ENCODE results near the gene OXCT1. TPM values are rescaled to one million over a fixed set of nuclear protein-coding genes. Genes with fewer than 3 reads are reported as not detected.

Gene OXCT1
- total and polyA plus RNA-seq, 2 of the 13 experiments (the other 11 are each of a cell fraction or from before 2014, with no cell fraction given), result 0.92 to 4.7 TPM

DNA sequence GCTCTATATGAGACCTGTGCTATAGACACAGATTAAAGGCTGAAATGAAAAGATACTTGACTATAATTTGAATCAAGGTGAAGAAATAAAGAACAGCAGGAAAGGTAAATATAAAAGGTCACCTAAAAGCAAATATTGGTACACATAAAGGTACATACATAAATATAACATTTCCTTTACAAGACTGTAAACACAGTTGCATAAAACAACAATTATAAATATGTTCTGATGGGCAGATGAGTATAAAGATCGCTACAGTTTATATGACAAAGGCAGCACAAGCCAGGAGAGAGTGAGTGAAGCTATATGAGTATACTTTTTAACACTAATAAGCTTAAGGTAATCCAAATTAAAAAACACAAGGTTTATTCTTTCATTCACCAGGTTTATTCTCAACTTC lies 114.5 kb downstream of the OXCT1 start:
- WGBS (ENCODE audit: low lambda C conversion rate), result 67% methylated on average over 1 of the region's 1 CpG
- BruUV-seq (replicated peaks), result no TSS peak
- intact Hi-C loops (cut with micrococcal nuclease; ENCODE audit: unreplicated experiment), result loop anchor here (1.0 kb wide), 1 partner anchor 88 kb away; no protein-coding TSS in a partner anchor

DNA sequence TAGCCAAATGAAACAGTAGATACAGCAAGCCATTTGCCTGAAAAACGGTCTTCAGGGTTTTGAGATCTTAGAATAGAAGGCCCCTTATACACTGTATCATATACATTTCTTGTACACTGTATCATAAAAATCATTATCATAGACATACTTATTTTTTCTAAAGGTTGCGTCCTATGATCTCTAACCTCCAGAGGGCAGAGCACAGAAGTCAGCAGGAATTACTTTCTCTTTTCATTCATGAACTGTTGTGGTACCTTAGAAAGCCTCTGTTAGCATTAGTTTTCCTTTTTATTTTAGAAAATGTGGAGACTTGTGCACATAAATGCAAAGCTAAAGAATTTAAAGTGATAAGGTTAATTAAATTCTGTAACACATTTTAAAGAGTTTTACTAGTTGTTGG lies 115.4 kb downstream of the OXCT1 start:
- ChIA-PET CTCF (ENCODE audit: low intra/inter-chr PET ratio, low total read pairs) (no interaction called here), POLR2A (no interaction called here)
- intact Hi-C loops (cut with micrococcal nuclease; ENCODE audit: unreplicated experiment) (loop anchor here (1.0 kb wide), 1 partner anchor 88 kb away; no protein-coding TSS in a partner anchor), in situ Hi-C loops (cut with HindIII; ENCODE audit: extremely low pct_ligation_motif_present, low pct_unique_long_range_greater_than_20kb) (no loop called here)
- H3K4me1 ChIP-seq (ENCODE audit: insufficient read depth, low read length), result no peaks in the 10 kb centered on the region
- DNase-seq (ENCODE audit: low spot score) (no peak), ATAC-seq (peak; percentile 55), FAIRE-seq (no peak)
- 44% methylated on average over 2 of the region's 2 CpGs for WGBS (ENCODE audit: low lambda C conversion rate)
- no peak overlapping the region for H3K27ac ChIP-seq (ENCODE audit: extremely low read length, insufficient read depth, low read length)
- H3K27me3 ChIP-seq (ENCODE audit: control insufficient read depth in 1 of 2, insufficient read depth in 2 of 2, low read length in 2 of 2), result no peaks in the 10 kb centered on the region
- H3K4me3 ChIP-seq (replicated peaks in 1 of 3; ENCODE audit: insufficient read depth in 1 of 3, low read depth in 2 of 3, low read length in 3 of 3), result no peak overlapping the region
- no peak overlapping the region for H2AFZ ChIP-seq (ENCODE audit: low read length)
- no peak overlapping the region for H3K9ac ChIP-seq (ENCODE audit: insufficient read depth, low read depth, low read length)
- no peaks in the 10 kb centered on the region for H3K9me3 ChIP-seq (ENCODE audit: low read length)
- H3K79me2 ChIP-seq (ENCODE audit: insufficient read depth, low read length), result no peaks in the 10 kb centered on the region
- H3K36me3 ChIP-seq (replicated peaks in 1 of 2; ENCODE audit: control insufficient read depth in 1 of 2, insufficient read depth in 2 of 2, low read length in 2 of 2), result no peaks in the 10 kb centered on the region
- no TSS peak for BruUV-seq (replicated peaks)
- H4K20me1 ChIP-seq (ENCODE audit: insufficient read depth, low read length), result no peaks in the 10 kb centered on the region
- no peak overlapping the region for H3K4me2 ChIP-seq (ENCODE audit: low read depth, low read length)
- TF ChIP-seq HDAC6 (IDR thresholded peaks at IDR 0.05; ENCODE audit: low read depth, low read length), result no peak
- no peak for TF ChIP-seq NRL (CRISPR knock-in tag; IDR thresholded peaks at IDR 0.05; ENCODE audit: borderline replicate concordance)
- no peak for TF ChIP-seq ZEB1 (IDR thresholded peaks at IDR 0.05; ENCODE audit: insufficient replicate concordance, low read depth)
- no peak for TF ChIP-seq ZKSCAN8 (CRISPR knock-in tag; IDR thresholded peaks at IDR 0.05; ENCODE audit: borderline replicate concordance)
- TF ChIP-seq ATF7 (IDR thresholded peaks at IDR 0.05), result no peak
- no peak for TF ChIP-seq ATF7 (CRISPR knock-in tag; IDR thresholded peaks at IDR 0.05)
- TF ChIP-seq RNF2 (conservative IDR thresholded peaks at IDR 0.05; ENCODE audit: low read depth), result no peak
- TF ChIP-seq KMT2A (CRISPR knock-in tag; IDR thresholded peaks at IDR 0.05), result no peak
- TF ChIP-seq TAF1 (CRISPR knock-in tag; IDR thresholded peaks at IDR 0.05), result no peak
- TF ChIP-seq ZNF143 (CRISPR knock-in tag; IDR thresholded peaks at IDR 0.05), result no peak
- TF ChIP-seq ZNF713 (CRISPR knock-in tag; IDR thresholded peaks at IDR 0.05), result no peak
- TF ChIP-seq CREM (IDR thresholded peaks at IDR 0.05), result no peak
- no peak for TF ChIP-seq CREM (CRISPR knock-in tag; IDR thresholded peaks at IDR 0.05)
- no peak for TF ChIP-seq GTF2F1 (IDR thresholded peaks at IDR 0.05; ENCODE audit: low read length)
- no peak for TF ChIP-seq ZNF619 (CRISPR knock-in tag; IDR thresholded peaks at IDR 0.05)
- no peak for TF ChIP-seq DNMT1 (CRISPR knock-in tag; IDR thresholded peaks at IDR 0.05)
- no peak for TF ChIP-seq HOXA5 (CRISPR knock-in tag; IDR thresholded peaks at IDR 0.05)
- TF ChIP-seq MIER3 (CRISPR knock-in tag; IDR thresholded peaks at IDR 0.05; ENCODE audit: borderline replicate concordance), result no peak
- no peak for TF ChIP-seq ZNF781 (CRISPR knock-in tag; IDR thresholded peaks at IDR 0.05; ENCODE audit: borderline replicate concordance, not compliant biosample characterization)

More for the DNA sequence above, 114.5 kb downstream of the OXCT1 start:
- no peak for DNase-seq (ENCODE audit: low spot score)
- TF ChIP-seq ZNF607 (CRISPR knock-in tag; IDR thresholded peaks at IDR 0.05; ENCODE audit: borderline replicate concordance), result no peak
- no peak for TF ChIP-seq KAT8 (CRISPR knock-in tag; IDR thresholded peaks at IDR 0.05)
- no peak for TF ChIP-seq ZBTB7A (CRISPR knock-in tag; IDR thresholded peaks at IDR 0.05)
- TF ChIP-seq, protein P1, sequence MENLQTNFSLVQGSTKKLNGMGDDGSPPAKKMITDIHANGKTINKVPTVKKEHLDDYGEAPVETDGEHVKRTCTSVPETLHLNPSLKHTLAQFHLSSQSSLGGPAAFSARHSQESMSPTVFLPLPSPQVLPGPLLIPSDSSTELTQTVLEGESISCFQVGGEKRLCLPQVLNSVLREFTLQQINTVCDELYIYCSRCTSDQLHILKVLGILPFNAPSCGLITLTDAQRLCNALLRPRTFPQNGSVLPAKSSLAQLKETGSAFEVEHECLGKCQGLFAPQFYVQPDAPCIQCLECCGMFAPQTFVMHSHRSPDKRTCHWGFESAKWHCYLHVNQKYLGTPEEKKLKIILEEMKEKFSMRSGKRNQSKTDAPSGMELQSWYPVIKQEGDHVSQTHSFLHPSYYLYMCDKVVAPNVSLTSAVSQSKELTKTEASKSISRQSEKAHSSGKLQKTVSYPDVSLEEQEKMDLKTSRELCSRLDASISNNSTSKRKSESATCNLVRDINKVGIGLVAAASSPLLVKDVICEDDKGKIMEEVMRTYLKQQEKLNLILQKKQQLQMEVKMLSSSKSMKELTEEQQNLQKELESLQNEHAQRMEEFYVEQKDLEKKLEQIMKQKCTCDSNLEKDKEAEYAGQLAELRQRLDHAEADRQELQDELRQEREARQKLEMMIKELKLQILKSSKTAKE (CRISPR knock-in tag; IDR thresholded peaks at IDR 0.05; ENCODE audit: borderline replicate concordance), result no peak
- CTCF ChIA-PET (ENCODE audit: low intra/inter-chr PET ratio, low total read pairs), result no interaction called here
- no peaks in the 10 kb centered on the region for H3K4me1 ChIP-seq (ENCODE audit: insufficient read depth, low read length)
- no peak overlapping the region for H3K27ac ChIP-seq (ENCODE audit: extremely low read length, insufficient read depth, low read length)
- no peaks in the 10 kb centered on the region for H3K36me3 ChIP-seq (replicated peaks in 1 of 2; ENCODE audit: control insufficient read depth in 1 of 2, insufficient read depth in 2 of 2, low read length in 2 of 2)
- no peak overlapping the region for H3K4me3 ChIP-seq (replicated peaks in 1 of 3; ENCODE audit: insufficient read depth in 1 of 3, low read depth in 2 of 3, low read length in 3 of 3)
- H2AFZ ChIP-seq (ENCODE audit: low read length), result no peak overlapping the region
- no peak for ATAC-seq
- H3K27me3 ChIP-seq (ENCODE audit: control insufficient read depth in 1 of 2, insufficient read depth in 2 of 2, low read length in 2 of 2), result no peaks in the 10 kb centered on the region
- H4K20me1 ChIP-seq (ENCODE audit: insufficient read depth, low read length), result no peaks in the 10 kb centered on the region
- no peak overlapping the region for H3K9ac ChIP-seq (ENCODE audit: insufficient read depth, low read depth, low read length)
- no peaks in the 10 kb centered on the region for H3K79me2 ChIP-seq (ENCODE audit: insufficient read depth, low read length)
- no peak overlapping the region for H3K4me2 ChIP-seq (ENCODE audit: low read depth, low read length)
- FAIRE-seq, result no peak
- no peaks in the 10 kb centered on the region for H3K9me3 ChIP-seq (ENCODE audit: low read length)
- in situ Hi-C loops (cut with HindIII; ENCODE audit: extremely low pct_ligation_motif_present, low pct_unique_long_range_greater_than_20kb), result no loop called here
- POLR2A ChIA-PET, result no interaction called here
